OCI-LY3 (cell line): ENCODE results near the gene SIX1.

Source experiments
- CTCF ChIP-seq: fragments of 200-600, 300-600 bp; sonication (generic); IDR thresholded peaks from 2 replicates; pipeline ENCODE4 v1.5.1; 2014; ENCODE audit warnings: antibody characterized with exemption, low read length, low read depth
- EZH2phosphoT487 ChIP-seq: fragments of 200-600 bp; shearing (Covaris generic); IDR thresholded peaks from 2 replicates; pipeline ENCODE4 v1.6.1; 2018; ENCODE audit warnings: antibody characterized with exemption, mixed run types, low read depth

GRCh38 chr14:60644666-60645065 lies 4.6 kb downstream of the SIX1 start:
- TF ChIP-seq CTCF (no peak), EZH2phosphoT487 (no peak)
